Activated naive CD8-positive, alpha-beta T cell treated with anti-CD3 and anti-CD28 coated beads, Interleukin-2, amount 10 ng/mL, durations not matched to agents 7 days and 5 days (primary cell): ENCODE measurements around the gene KDELR1. TPM values are rescaled to one million over a fixed set of nuclear protein-coding genes. Genes with fewer than 3 reads are reported as not detected.
"Not testable (repeated sequence)": the region's sequence is repeated elsewhere in the genome, so short reads cannot be mapped to it uniquely, and the experiment has no call there.

Source experiments
- ATAC-seq: fragments of 150-1000 bp; cut with Tn5 transposase; one replicate; pipeline ENCODE4 v1.10.0; 2021; ENCODE audit warnings: low read depth, moderate library complexity
- POLR2A ChIA-PET: fragments of 350-600 bp; sonication (Branson Sonifier 250); formaldehyde crosslinking; loops from one replicate; lab custom pipeline; 2021; ENCODE audit warnings: antibody characterized with exemption; lab: Charles Lee
- DNase-seq: peaks from one replicate; pipeline ENCODE4 v3.0.0; 2021
- H3K27ac Mint-ChIP-seq: one replicate; pipeline ENCODE4 v1.8.0; 2022; ENCODE audit warnings: mild to moderate bottlenecking, mixed read lengths
- H3K27me3 Mint-ChIP-seq: one replicate; pipeline ENCODE4 v1.8.0; 2022; ENCODE audit warnings: mild to moderate bottlenecking, moderate library complexity, mixed read lengths
- H3K36me3 Mint-ChIP-seq: one replicate; pipeline ENCODE4 v1.8.0; 2021; ENCODE audit warnings: mild to moderate bottlenecking, mixed read lengths
- H3K4me1 Mint-ChIP-seq: one replicate; pipeline ENCODE4 v1.8.0; 2021; ENCODE audit warnings: mixed read lengths
- H3K4me3 Mint-ChIP-seq: one replicate; pipeline ENCODE4 v1.8.0; 2022; ENCODE audit warnings: mild to moderate bottlenecking, moderate library complexity, mixed read lengths
- H3K9me3 Mint-ChIP-seq: one replicate; pipeline ENCODE4 v1.8.0; 2021; ENCODE audit warnings: mixed read lengths
- total RNA-seq, 2 experiments: library from RNA; stranded (reverse); gene quantifications; one replicate each; pipeline ENCODE4 v1.2.3, GENCODE V29; 2021

Gene KDELR1
- total RNA-seq, 2 experiments from 2014 or later: 75.8 to 75.9 TPM

DNA sequence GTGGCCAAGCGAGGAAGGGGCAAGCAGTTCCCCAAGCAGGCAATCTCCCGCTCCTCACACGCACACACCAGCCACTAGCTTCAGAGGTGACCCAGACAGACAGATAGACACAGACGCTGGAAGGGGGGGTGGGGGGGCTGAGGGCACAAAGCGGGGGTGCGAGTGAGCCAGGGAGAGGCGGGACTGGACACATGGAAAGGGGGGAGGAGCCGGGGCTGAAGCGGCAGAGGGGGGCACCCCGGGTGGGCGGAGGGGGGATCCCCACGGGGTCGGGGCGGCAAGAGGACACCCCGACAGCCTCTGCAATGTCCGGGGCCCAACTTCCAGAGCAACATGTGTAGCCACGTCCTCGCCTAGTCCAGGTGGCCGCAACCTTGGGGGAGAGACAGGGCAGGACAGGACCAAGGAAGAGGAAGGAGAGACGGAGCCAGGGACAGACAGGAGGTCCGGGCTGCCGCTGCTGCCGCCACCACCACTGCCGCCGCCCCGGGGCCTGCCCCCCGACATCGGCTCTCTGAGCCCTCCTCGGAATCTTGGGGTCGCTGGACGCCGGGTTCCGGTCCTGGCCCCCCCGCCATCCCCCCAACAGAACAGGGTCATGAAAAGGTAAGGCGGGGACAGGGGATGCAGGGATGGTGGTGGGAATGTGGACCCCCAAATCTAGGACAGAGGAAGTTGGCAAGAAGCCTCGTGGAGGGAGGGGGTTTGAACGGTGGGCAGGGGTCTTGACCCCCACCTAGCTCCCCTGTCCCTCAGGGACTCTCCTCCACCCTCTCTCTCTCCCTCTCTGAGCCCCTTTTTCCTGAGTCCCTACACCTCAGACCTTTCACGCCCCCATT lies 3.2 kb upstream of the KDELR1 start:
- Mint-ChIP-seq H3K27me3 (peaks cover 53% of the 10 kb centered on the region), H3K27ac (peak overlapping the region; percentile 54), H3K4me1 (peaks cover 28% of the 10 kb centered on the region), H3K9me3 (no peaks in the 10 kb centered on the region), H3K36me3 (peaks cover 5% of the 10 kb centered on the region), H3K4me3 (peak overlapping the region; percentile 26)
- no peak for ATAC-seq
- no peak for DNase-seq
- POLR2A ChIA-PET: interaction anchor here (0.6 kb wide), 1 partner anchor 52 kb away, joined by 3 read pairs; no protein-coding TSS in a partner anchor

DNA sequence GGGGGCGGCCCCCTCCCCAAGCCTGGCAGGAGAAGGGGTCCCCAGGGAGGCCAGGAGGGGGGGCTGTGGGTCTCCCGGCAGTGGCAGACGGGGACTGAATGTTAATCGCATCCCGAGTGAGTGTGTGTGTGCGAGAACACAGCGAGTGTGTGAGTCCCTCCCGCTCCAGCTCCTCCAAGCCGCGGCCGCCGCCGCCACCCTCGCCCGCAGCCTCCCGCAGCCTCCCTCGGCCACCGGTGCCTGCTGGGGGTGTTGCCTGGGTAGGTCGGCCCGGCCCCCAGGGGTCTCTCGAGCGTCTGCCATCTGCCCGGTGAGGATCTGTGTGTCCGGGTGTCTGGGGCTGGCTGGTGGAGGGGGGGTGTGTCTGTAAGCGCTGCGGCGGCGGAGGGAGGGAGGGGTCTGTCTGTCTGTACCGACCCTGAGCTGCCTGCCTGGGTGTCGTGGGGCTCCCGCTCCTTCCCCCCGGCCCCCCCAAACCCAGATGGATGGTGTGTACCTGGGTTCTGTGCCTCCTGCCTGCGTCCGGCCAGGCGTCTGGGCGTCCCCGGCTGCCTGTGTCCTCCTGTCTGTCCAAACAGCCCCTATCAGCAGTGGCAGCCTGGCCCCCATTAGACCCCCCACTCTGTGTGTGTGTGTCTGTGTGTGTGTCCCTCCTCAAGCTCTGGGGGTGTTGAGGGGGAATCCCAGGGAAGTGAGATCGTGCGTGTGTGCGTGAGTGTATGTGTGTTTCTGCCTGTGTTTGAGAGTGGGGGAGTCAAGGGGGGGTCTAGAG lies 2.4 kb upstream of the KDELR1 start, which contains the start of gene GRIN2D:
GRIN2D (plus strand) TSS at position 110 of the 772 bp plus-strand sequence. CDS start 4,725 bp downstream, outside the sequence.
- POLR2A ChIA-PET: interaction anchor here (0.6 to 1.1 kb wide), 3 partner anchors 30 to 614 kb away, joined by 3 to 4 read pairs (median 3); partner anchors contain the start of genes SYNGR4 and TMEM143
- H3K27me3 Mint-ChIP-seq: peaks cover 53% of the 10 kb centered on the region
- peak; percentile 56 for DNase-seq
- H3K4me3 Mint-ChIP-seq: peak within 1 kb of the TSS; percentile 26
- ATAC-seq: no peak
- no peaks in the 10 kb centered on the region for H3K9me3 Mint-ChIP-seq
- H3K4me1 Mint-ChIP-seq: peaks cover 23% of the 10 kb centered on the region
- peaks cover 5% of the 10 kb centered on the region for H3K36me3 Mint-ChIP-seq
- H3K27ac Mint-ChIP-seq: peak within 1 kb of the TSS; percentile 54

DNA sequence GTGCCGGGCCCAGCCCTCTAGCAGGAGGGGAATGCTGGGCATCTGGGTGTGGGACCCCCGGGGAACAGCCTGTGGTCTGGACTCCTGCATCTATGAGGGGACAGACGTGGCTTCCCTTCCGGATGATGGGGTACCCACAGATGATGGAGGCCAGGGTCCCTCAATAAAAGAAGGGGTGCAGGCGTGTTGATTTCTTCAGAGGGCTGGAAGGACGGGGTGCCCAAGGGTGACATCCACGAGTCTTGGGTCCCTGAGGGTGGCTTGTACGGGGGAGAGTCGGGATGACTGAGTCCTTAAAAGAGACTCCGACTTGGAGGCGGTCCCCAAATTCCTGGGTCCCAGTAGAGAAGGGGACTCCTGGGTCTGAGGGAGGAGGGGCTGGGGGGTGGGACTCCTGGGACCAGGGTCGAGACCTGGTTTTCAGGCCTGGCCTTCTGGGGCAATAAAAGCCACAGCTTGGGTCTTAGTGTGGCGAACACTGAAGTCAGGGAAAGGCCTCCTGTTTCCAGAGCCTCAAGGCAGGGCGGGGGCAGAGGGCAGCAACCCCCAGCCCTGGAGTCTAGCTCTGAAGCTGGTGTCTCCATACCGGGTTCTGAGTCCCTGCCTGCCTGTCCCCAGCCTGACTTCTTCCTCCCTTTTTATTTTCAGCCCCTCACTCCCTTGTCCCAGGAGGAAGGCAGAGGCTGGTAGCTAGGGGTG lies 1.7 kb upstream of the KDELR1 start:
- Mint-ChIP-seq H3K27ac (no peak overlapping the region), H3K4me1 (peaks cover 27% of the 10 kb centered on the region), H3K4me3 (no peak overlapping the region), H3K9me3 (no peaks in the 10 kb centered on the region), H3K36me3 (peaks cover 12% of the 10 kb centered on the region), H3K27me3 (peaks cover 52% of the 10 kb centered on the region)
- ATAC-seq (no peak), DNase-seq (no peak)
- POLR2A ChIA-PET: interaction anchor here (0.6 to 1.1 kb wide), 3 partner anchors 29 to 615 kb away, joined by 3 to 4 read pairs (median 3); partner anchors contain the start of genes SYNGR4 and TMEM143

GRCh38 chr19:48392006-48392344 lies 624 bp upstream of the KDELR1 start:
- DNase-seq, ATAC-seq, H3K9me3 Mint-ChIP-seq, H3K27ac Mint-ChIP-seq: not testable (repeated sequence)
- POLR2A ChIA-PET: interaction anchor here (0.8 to 2.0 kb wide), 6 partner anchors 9 to 137 kb away, joined by 3 to 25 read pairs (median 7); partner anchors contain the start of genes CARD8, SYNGR4 and TMEM143
- Mint-ChIP-seq H3K36me3 (peaks cover 13% of the 10 kb centered on the region), H3K4me1 (peaks cover 19% of the 10 kb centered on the region), H3K4me3 (peak overlapping the region; percentile 97), H3K27me3 (peaks cover 42% of the 10 kb centered on the region)

- H3K4me3 Mint-ChIP-seq: peak overlapping the region; percentile 97
- peaks cover 19% of the 10 kb centered on the region for H3K4me1 Mint-ChIP-seq
These were observed 907 bp downstream of the KDELR1 start for GRCh38 chr19:48390188-48391099.

DNA sequence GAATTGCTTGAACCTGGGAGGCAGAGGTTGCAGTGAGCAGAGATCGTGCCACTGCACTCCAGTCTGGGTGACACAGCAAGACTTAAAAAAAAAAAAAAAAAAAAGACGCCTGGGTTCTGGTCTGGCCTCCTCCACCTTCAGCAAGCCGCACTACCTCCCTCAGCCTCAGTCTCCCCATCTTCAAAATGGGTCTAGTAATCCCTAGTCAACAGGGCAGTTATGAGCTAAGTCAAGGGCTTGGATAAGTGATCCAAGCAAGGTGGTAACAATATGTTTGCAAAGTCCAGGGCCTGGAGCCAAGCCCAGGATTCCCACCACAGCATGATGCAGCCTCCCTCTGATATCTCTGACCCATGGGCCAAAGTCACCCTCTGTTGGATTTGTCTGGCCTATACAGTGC lies 4.4 kb downstream of the KDELR1 start:
- H3K27me3 Mint-ChIP-seq: no peaks in the 10 kb centered on the region
- peaks cover 13% of the 10 kb centered on the region for H3K4me1 Mint-ChIP-seq
- POLR2A ChIA-PET: interaction anchor here (0.7 kb wide), 1 partner anchor 106 kb away, joined by 3 read pairs; no protein-coding TSS in a partner anchor
- H3K27ac Mint-ChIP-seq: no peak overlapping the region
- peaks cover 27% of the 10 kb centered on the region for H3K36me3 Mint-ChIP-seq
- ATAC-seq: no peak
- DNase-seq: no peak
- no peak overlapping the region for H3K4me3 Mint-ChIP-seq
- no peaks in the 10 kb centered on the region for H3K9me3 Mint-ChIP-seq

More at GRCh38 chr19:48390188-48391099, 907 bp downstream of the KDELR1 start:
- ATAC-seq (peak; percentile 85), DNase-seq (peak; percentile 80)
- Mint-ChIP-seq H3K9me3 (no peaks in the 10 kb centered on the region), H3K27ac (peak overlapping the region; percentile 95), H3K27me3 (peaks cover 26% of the 10 kb centered on the region), H3K36me3 (peaks cover 17% of the 10 kb centered on the region)
- POLR2A ChIA-PET: interaction anchor here (0.7 to 2.0 kb wide), 6 partner anchors 10 to 72 kb away, joined by 3 to 25 read pairs (median 6); partner anchors contain the start of genes SYNGR4 and TMEM143

DNA sequence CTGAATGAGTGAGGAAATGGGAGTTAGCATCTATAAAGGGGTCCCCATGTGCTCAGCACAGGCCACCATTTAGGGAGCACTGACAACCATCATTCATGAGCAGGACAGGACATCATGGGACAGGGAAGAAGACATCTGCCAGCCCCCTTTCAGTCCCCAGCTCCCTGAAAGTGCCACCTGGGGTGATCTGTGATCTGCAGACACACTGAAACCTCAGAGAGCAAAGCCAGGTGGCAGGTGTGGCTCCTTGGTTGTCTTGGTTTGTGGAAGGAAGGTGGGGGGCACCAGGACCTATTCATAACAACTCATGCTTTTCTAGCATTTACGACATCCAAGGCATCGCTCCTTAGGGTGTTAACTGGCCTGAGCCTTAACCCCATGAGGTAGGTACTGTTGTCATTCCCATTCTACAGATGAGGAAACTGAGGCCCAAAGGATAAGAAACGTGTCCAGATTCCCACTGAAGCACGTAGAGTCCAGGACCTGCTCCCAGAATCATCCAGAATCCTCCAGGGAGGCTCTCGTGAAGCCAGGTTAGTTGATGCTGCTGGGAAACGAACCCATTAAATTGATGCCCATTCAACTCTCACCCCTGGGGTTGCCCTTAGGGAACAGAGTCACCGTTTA lies 5.8 kb downstream of the KDELR1 start:
- Mint-ChIP-seq H3K4me1 (peaks cover 9% of the 10 kb centered on the region), H3K36me3 (peaks cover 32% of the 10 kb centered on the region), H3K27me3 (no peaks in the 10 kb centered on the region), H3K9me3 (no peaks in the 10 kb centered on the region), H3K4me3 (no peak overlapping the region), H3K27ac (no peak overlapping the region)
- POLR2A ChIA-PET: interaction anchor here (0.7 kb wide), 1 partner anchor 223 kb away, joined by 4 read pairs; no protein-coding TSS in a partner anchor
- ATAC-seq: no peak
- no peak for DNase-seq

- DNase-seq (no peak), ATAC-seq (no peak)
- H3K27me3 Mint-ChIP-seq: no peaks in the 10 kb centered on the region
- H3K4me1 Mint-ChIP-seq: peaks cover 6% of the 10 kb centered on the region
- H3K36me3 Mint-ChIP-seq: peaks cover 19% of the 10 kb centered on the region
- no peak overlapping the region for H3K27ac Mint-ChIP-seq
- POLR2A ChIA-PET: no interaction called here
- no peaks in the 10 kb centered on the region for H3K9me3 Mint-ChIP-seq
- no peak overlapping the region for H3K4me3 Mint-ChIP-seq
These were observed 9.1 kb downstream of the KDELR1 start for GRCh38 chr19:48382286-48382685.

DNA sequence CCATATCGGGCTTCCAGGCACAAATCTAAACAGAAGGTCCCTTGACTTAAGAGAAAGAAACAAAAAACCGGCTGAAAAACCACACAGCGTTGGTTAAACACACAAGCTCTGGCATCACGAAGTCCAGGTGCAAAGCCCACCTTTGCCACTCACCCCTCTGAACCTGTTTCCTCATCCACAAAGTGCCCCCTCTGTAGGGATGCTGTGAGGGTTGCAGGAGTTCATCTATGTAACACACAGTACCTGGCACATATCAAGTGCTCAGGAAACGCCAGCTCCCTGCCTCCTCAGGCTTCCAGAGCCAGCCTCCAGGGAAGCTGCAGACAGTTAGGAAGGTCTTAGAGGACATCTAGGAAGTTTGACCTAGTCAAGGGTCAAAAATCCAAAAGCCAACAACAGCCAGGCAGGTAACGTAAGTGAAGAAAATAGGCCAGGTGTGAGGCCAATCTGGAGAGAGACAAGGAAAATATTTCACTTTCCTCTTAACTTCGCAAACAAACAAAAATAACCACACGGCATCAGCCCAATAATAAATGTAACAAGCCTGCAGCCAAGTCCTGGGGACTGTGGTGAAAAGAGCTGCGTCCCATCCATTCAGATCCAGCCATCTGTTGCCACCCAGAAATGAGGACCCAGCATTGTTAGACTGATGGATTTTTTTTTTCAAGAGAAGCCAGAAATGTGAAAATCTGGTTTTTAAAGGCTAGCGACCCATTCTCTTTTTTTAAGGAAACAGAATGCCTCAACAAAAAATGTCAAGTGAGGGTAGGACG lies 10.0 kb downstream of the KDELR1 start:
- ATAC-seq: no peak
- Mint-ChIP-seq H3K4me3 (no peak overlapping the region), H3K27ac (no peak overlapping the region), H3K9me3 (no peaks in the 10 kb centered on the region), H3K36me3 (peaks cover 18% of the 10 kb centered on the region), H3K27me3 (no peaks in the 10 kb centered on the region), H3K4me1 (peaks cover 6% of the 10 kb centered on the region)
- DNase-seq: no peak
- POLR2A ChIA-PET: interaction anchor here (0.7 to 0.8 kb wide), 2 partner anchors 14 to 19 kb away, joined by 3 read pairs; no protein-coding TSS in a partner anchor

GRCh38 chr19:48379058-48379457 lies 12.3 kb downstream of the KDELR1 start:
- DNase-seq (no peak), ATAC-seq (peak; percentile 58)
- Mint-ChIP-seq H3K27ac (no peak overlapping the region), H3K9me3 (no peaks in the 10 kb centered on the region), H3K36me3 (peaks cover 8% of the 10 kb centered on the region), H3K27me3 (no peaks in the 10 kb centered on the region), H3K4me3 (no peak overlapping the region), H3K4me1 (peaks cover 6% of the 10 kb centered on the region)
- POLR2A ChIA-PET: no interaction called here

DNA sequence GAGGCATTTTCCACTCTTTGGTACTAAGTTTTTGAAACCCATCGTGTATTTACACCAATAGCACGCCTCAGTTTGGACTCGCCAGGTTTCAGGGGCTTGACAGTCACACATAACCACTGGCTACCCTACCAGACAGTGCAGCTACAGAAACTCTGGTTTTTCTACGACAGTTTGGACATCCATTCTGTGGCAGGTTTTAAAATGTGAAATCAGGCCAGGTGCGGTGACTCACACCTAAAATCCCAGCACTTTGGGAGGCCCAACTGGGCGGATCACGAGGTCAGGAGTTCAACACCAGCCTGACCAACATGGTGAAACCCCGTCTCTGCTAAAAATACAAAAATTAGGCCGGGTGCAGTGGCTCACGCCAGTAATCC lies 13.2 kb downstream of the KDELR1 start:
- Mint-ChIP-seq H3K27me3 (no peaks in the 10 kb centered on the region), H3K4me1 (peaks cover 6% of the 10 kb centered on the region), H3K27ac (no peak overlapping the region), H3K4me3 (no peak overlapping the region), H3K9me3 (no peaks in the 10 kb centered on the region), H3K36me3 (peaks cover 6% of the 10 kb centered on the region)
- DNase-seq: no peak
- POLR2A ChIA-PET: interaction anchor here (0.7 kb wide), 1 partner anchor 40 kb away, joined by 5 read pairs; no protein-coding TSS in a partner anchor
- no peak for ATAC-seq
